Nephron progenitor cell (in vitro differentiated cells): Measurements from ENCODE around the gene SELENOM.

ENCODE experiments used
- DNase-seq: peaks from one replicate; pipeline ENCODE4 v3.0.0; 2021
- H3K27ac Mint-ChIP-seq: 2 replicates; pipeline ENCODE4 v1.8.0; 2021; ENCODE audit warnings: mild to moderate bottlenecking, moderate library complexity, mixed read lengths
- H3K27me3 Mint-ChIP-seq: 2 replicates; pipeline ENCODE4 v1.8.0; 2021; ENCODE audit warnings: mild to moderate bottlenecking, low read depth, mixed read lengths; ENCODE audit not compliant: poor library complexity
- H3K36me3 Mint-ChIP-seq: 2 replicates; pipeline ENCODE4 v1.8.0; 2021; ENCODE audit warnings: low read depth, mixed read lengths
- H3K4me1 Mint-ChIP-seq: 2 replicates; pipeline ENCODE4 v1.8.0; 2021; ENCODE audit warnings: mixed read lengths
- H3K4me3 Mint-ChIP-seq: 2 replicates; pipeline ENCODE4 v1.8.0; 2021; ENCODE audit warnings: mild to moderate bottlenecking, moderate library complexity, mixed read lengths
- H3K9me3 Mint-ChIP-seq: 2 replicates; pipeline ENCODE4 v1.8.0; 2021; ENCODE audit warnings: mild to moderate bottlenecking, moderate library complexity, mixed read lengths
- CTCF ChIP-seq: fragments of 200-600 bp; sonication (generic); IDR thresholded peaks from 2 replicates; pipeline ENCODE4 v1.5.0; 2021; ENCODE audit warnings: antibody characterized with exemption

SELENOM gene

GRCh38 chr22:31103111-31103510 lies 4.3 kb downstream of the SELENOM start:
- peaks cover 22% of the 10 kb centered on the region for H3K4me1 Mint-ChIP-seq
- peaks cover 33% of the 10 kb centered on the region for H3K27me3 Mint-ChIP-seq
- no peak for TF ChIP-seq CTCF
- no peaks in the 10 kb centered on the region for H3K9me3 Mint-ChIP-seq
- no peak overlapping the region for H3K27ac Mint-ChIP-seq
- DNase-seq, result no peak
- peaks cover 10% of the 10 kb centered on the region for H3K36me3 Mint-ChIP-seq
- no peak overlapping the region for H3K4me3 Mint-ChIP-seq

DNA sequence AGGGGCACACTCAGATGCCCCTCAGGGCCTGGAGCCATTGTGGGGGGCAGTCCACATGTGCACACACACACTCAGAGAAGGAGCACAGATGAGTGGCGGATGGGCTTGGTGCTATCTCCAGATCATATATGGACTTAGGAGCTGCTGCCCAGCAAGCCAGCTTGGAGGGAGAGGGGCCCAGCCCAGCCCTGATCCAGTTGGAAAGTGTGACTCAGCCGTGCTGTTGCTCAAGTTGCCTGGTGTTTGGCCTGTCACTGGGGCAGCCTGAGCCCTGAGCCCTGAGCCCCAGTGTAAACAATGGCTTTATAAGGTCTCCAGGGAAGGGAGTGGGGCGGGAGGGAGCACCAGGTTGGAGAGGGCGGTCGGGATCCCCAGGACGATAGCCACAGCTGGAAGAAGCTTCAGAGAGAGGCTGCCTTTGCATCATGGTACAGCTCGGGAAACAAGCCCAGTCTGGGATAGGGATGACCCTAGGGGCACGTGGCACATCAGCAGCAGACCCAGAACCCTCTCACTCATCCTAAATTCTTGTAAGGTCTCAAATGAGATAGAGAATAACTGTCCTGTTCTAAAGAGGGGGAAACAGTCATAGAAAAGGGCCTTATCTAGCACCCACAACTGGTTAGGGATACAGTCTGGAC lies 4.8 kb downstream of the SELENOM start:
- peaks cover 29% of the 10 kb centered on the region for H3K27me3 Mint-ChIP-seq
- no peak for TF ChIP-seq CTCF
- peak overlapping the region; percentile 75 for H3K27ac Mint-ChIP-seq
- H3K9me3 Mint-ChIP-seq, result no peaks in the 10 kb centered on the region
- H3K4me3 Mint-ChIP-seq, result no peak overlapping the region
- H3K36me3 Mint-ChIP-seq, result peaks cover 10% of the 10 kb centered on the region
- H3K4me1 Mint-ChIP-seq, result peaks cover 22% of the 10 kb centered on the region
- no peak for DNase-seq

GRCh38 chr22:31100762-31101525 lies 6.4 kb downstream of the SELENOM start:
- Mint-ChIP-seq H3K27ac (no peak overlapping the region), H3K36me3 (peaks cover 13% of the 10 kb centered on the region), H3K9me3 (no peaks in the 10 kb centered on the region), H3K4me1 (peaks cover 20% of the 10 kb centered on the region), H3K4me3 (no peak overlapping the region), H3K27me3 (peaks cover 14% of the 10 kb centered on the region)
- no peak for DNase-seq
- TF ChIP-seq CTCF, result no peak

GRCh38 chr22:31099841-31100761 lies 7.3 kb downstream of the SELENOM start:
- Mint-ChIP-seq H3K27me3 (peaks cover 7% of the 10 kb centered on the region), H3K4me1 (peaks cover 16% of the 10 kb centered on the region), H3K4me3 (no peak overlapping the region), H3K36me3 (peaks cover 22% of the 10 kb centered on the region), H3K27ac (no peak overlapping the region), H3K9me3 (no peaks in the 10 kb centered on the region)
- TF ChIP-seq CTCF, result no peak
- no peak for DNase-seq

- H3K4me1 Mint-ChIP-seq, result peaks cover 16% of the 10 kb centered on the region
- TF ChIP-seq CTCF, result no peak
- H3K36me3 Mint-ChIP-seq, result peaks cover 27% of the 10 kb centered on the region
- H3K27me3 Mint-ChIP-seq, result peaks cover 6% of the 10 kb centered on the region
- no peaks in the 10 kb centered on the region for H3K9me3 Mint-ChIP-seq
- no peak overlapping the region for H3K4me3 Mint-ChIP-seq
- DNase-seq, result no peak
- no peak overlapping the region for H3K27ac Mint-ChIP-seq
These were observed 8.0 kb downstream of the SELENOM start for GRCh38 chr22:31099386-31099785.
